Panc1 (cell line): Measurements from ENCODE around the gene CIB2. TPM values are rescaled to one million over a fixed set of nuclear protein-coding genes. Genes with fewer than 3 reads are reported as not detected.

Experiments
- ATAC-seq: fragments of 200-7000 bp; cut with Tn5 transposase; 2 replicates; pipeline ENCODE4 v1.9.1; 2020; ENCODE audit warnings: mild to moderate bottlenecking, moderate library complexity
- BruUV-seq: library from RNA; stranded (reverse); fragments of 400-500 nt; replicated peaks from 2 replicates; lab custom pipeline; 2021; lab: Mats Ljungman, UMichigan
- CTCF ChIA-PET: fragments of 300-600 bp; sonication (Branson Sonifier 250); formaldehyde crosslinking; loops from one replicate; lab custom pipeline; 2022; ENCODE audit warnings: antibody characterized with exemption; lab: Charles Lee
- POLR2A ChIA-PET: fragments of 300-600 bp; sonication (Branson Sonifier 250); formaldehyde crosslinking; loops from one replicate; lab custom pipeline; 2022; ENCODE audit warnings: antibody characterized with exemption; lab: Charles Lee
- DNase-seq: peaks from one replicate; pipeline ENCODE4 v3.0.0-alpha.2; 2010; ENCODE audit warnings: low read depth, low spot score
- H3K27ac ChIP-seq: 2 replicates; pipeline ENCODE4 v1.5.1; 2011; ENCODE audit warnings: mild to moderate bottlenecking, low read length, inconsistent platforms
- H3K27me3 ChIP-seq: fragments of 200-500 bp; sonication (Bioruptor generic); 2 replicates; pipeline ENCODE4 v1.6.0; 2014; ENCODE audit warnings: low read length, inconsistent platforms; ENCODE audit not compliant: control insufficient read depth, insufficient read depth
- H3K36me3 ChIP-seq: fragments of 200-500 bp; sonication (Bioruptor generic); 2 replicates; pipeline ENCODE4 v1.5.1; 2014; ENCODE audit warnings: inconsistent platforms, mild to moderate bottlenecking, low read length, moderate library complexity; ENCODE audit not compliant: control insufficient read depth, insufficient read depth
- H3K4me1 ChIP-seq: 2 replicates; pipeline ENCODE4 v1.5.1; 2011; ENCODE audit warnings: inconsistent platforms, mild to moderate bottlenecking, low read length, moderate library complexity; ENCODE audit not compliant: control insufficient read depth, insufficient read depth
- H3K4me3 ChIP-seq, 2 experiments: 2 replicates each; pipeline ENCODE4 v1.5.1; 2011 to 2012; ENCODE audit warnings: low read depth in 2 of 2, low read length in 2 of 2, mild to moderate bottlenecking in 2 of 2, inconsistent platforms in 1 of 2, moderate library complexity in 1 of 2
- H3K9me3 ChIP-seq: fragments of 200-500 bp; sonication (Bioruptor generic); 2 replicates; pipeline ENCODE4 v1.5.1; 2014; ENCODE audit warnings: low read depth, mild to moderate bottlenecking, inconsistent platforms, low read length, moderate library complexity; ENCODE audit not compliant: control insufficient read depth, insufficient read depth
- POLR2AphosphoS5 ChIP-seq: IDR thresholded peaks from 2 replicates; pipeline ENCODE4 v1.6.1; 2012; ENCODE audit warnings: mild to moderate bottlenecking, low read depth, low read length, moderate library complexity
- SIN3A ChIP-seq: IDR thresholded peaks from 2 replicates; pipeline ENCODE4 v1.6.1; 2012; ENCODE audit warnings: low read depth, mild to moderate bottlenecking, low read length, moderate library complexity, borderline replicate concordance; ENCODE audit not compliant: insufficient read depth
- TCF7L2 ChIP-seq: IDR thresholded peaks from 2 replicates; pipeline ENCODE4 v1.6.1; 2011; ENCODE audit warnings: mild to moderate bottlenecking, low read depth, low read length, inconsistent platforms
- in situ Hi-C: cut with HindIII; loops from 2 replicates; pipeline ENCODE4 v1.10.0; 2016; ENCODE audit warnings: low sequenced_read_pairs, low pct_unique_long_range_greater_than_20kb
- intact Hi-C: fragments of 100-400 bp; cut with micrococcal nuclease; formaldehyde crosslinking; loops from one replicate; pipeline ENCODE4 v1.10.0; 2022; ENCODE audit not compliant: unreplicated experiment
- total RNA-seq: library from RNA; stranded (reverse); gene quantifications from one replicate; pipeline ENCODE4 v1.2.1, GENCODE V29; 2021; ENCODE audit not compliant: unreplicated experiment
- TF ChIP-seq, protein P1 (sequence below): fragments of 450-650 bp; IDR thresholded peaks from 2 replicates; pipeline ENCODE4 v1.5.1; 2017; ENCODE audit warnings: mild to moderate bottlenecking
- TF ChIP-seq, protein P2 (sequence below), 2 experiments: IDR thresholded peaks; 2 replicates each; pipeline ENCODE4 v1.6.1; 2011 to 2012; ENCODE audit warnings: low read depth in 2 of 2, control low read depth in 1 of 2, low read length in 1 of 2, mild to moderate bottlenecking in 1 of 2, moderate library complexity in 1 of 2; ENCODE audit not compliant: insufficient read depth in 1 of 2

Gene CIB2
- total RNA-seq, 1 experiment from 2014 or later, result 37.3 TPM

DNA sequence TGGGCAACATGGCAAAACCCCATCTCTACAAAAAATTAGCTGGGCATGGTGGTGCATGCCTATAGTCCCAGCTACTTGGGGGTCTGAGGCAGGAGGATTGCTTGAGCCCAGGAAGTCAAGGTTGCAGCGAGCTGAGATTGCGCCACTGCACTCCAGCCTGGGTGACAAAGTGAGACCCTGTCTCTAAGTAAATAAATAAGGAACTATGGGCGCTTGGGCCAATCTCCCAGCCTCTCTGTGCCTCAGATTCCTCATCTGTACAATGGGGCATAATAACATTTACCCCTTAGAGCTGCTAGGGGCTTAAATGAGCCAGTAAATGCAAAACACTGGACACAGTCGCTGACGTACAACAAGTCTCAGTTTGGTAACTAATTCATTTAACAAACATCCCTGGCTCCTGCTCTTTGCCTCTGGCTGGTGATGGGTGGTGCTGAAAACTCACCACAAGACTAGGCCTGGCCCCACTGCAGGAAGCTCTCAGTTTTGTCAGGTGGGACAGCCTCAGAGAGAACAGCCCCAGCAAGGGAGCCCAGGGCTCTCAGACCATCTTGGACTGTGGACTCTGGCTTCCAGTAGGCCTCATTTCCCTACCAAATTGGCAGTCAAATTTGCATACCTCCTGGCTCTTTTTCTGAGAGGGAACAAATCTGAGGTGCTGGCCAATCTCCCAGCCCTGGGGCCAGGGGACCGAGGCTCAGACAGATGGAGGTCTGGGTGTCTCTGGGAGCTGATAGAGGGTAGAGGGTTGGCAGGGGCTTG is 47.4 kb downstream of the CIB2 start:
- Histone ChIP-seq H3K9me3 (no peaks in the 10 kb centered on the region), H3K4me3 (no peak overlapping the region), H3K27ac (no peak overlapping the region), H3K27me3 (no peaks in the 10 kb centered on the region), H3K4me1 (no peaks in the 10 kb centered on the region), H3K36me3 (no peaks in the 10 kb centered on the region)
- POLR2A ChIA-PET, result no interaction called here
- no TSS peak for BruUV-seq
- TF ChIP-seq POLR2AphosphoS5, result no peak
- TF ChIP-seq TCF7L2, result no peak
- no peak for TF ChIP-seq SIN3A
- TF ChIP-seq, protein P1, sequence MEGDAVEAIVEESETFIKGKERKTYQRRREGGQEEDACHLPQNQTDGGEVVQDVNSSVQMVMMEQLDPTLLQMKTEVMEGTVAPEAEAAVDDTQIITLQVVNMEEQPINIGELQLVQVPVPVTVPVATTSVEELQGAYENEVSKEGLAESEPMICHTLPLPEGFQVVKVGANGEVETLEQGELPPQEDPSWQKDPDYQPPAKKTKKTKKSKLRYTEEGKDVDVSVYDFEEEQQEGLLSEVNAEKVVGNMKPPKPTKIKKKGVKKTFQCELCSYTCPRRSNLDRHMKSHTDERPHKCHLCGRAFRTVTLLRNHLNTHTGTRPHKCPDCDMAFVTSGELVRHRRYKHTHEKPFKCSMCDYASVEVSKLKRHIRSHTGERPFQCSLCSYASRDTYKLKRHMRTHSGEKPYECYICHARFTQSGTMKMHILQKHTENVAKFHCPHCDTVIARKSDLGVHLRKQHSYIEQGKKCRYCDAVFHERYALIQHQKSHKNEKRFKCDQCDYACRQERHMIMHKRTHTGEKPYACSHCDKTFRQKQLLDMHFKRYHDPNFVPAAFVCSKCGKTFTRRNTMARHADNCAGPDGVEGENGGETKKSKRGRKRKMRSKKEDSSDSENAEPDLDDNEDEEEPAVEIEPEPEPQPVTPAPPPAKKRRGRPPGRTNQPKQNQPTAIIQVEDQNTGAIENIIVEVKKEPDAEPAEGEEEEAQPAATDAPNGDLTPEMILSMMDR, result no peak
- TF ChIP-seq, protein P2, sequence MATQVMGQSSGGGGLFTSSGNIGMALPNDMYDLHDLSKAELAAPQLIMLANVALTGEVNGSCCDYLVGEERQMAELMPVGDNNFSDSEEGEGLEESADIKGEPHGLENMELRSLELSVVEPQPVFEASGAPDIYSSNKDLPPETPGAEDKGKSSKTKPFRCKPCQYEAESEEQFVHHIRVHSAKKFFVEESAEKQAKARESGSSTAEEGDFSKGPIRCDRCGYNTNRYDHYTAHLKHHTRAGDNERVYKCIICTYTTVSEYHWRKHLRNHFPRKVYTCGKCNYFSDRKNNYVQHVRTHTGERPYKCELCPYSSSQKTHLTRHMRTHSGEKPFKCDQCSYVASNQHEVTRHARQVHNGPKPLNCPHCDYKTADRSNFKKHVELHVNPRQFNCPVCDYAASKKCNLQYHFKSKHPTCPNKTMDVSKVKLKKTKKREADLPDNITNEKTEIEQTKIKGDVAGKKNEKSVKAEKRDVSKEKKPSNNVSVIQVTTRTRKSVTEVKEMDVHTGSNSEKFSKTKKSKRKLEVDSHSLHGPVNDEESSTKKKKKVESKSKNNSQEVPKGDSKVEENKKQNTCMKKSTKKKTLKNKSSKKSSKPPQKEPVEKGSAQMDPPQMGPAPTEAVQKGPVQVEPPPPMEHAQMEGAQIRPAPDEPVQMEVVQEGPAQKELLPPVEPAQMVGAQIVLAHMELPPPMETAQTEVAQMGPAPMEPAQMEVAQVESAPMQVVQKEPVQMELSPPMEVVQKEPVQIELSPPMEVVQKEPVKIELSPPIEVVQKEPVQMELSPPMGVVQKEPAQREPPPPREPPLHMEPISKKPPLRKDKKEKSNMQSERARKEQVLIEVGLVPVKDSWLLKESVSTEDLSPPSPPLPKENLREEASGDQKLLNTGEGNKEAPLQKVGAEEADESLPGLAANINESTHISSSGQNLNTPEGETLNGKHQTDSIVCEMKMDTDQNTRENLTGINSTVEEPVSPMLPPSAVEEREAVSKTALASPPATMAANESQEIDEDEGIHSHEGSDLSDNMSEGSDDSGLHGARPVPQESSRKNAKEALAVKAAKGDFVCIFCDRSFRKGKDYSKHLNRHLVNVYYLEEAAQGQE (IDR thresholded peaks at IDR 0.05; ENCODE audit: insufficient read depth in 1 of 2, low read depth in 2 of 2, low read length in 1 of 2), result no peak
- DNase-seq (no peak), ATAC-seq (no peak)
- CTCF ChIA-PET, result no interaction called here
- intact Hi-C loops, result no loop called here
- in situ Hi-C loops, result no loop called here

- H3K27me3 ChIP-seq, result no peaks in the 10 kb centered on the region
- TF ChIP-seq POLR2AphosphoS5 (no peak), TCF7L2 (no peak), SIN3A (no peak)
- TF ChIP-seq, protein P2 (IDR thresholded peaks at IDR 0.05; ENCODE audit: insufficient read depth in 1 of 2, low read depth in 2 of 2, low read length in 1 of 2), result no peak
- TF ChIP-seq, protein P1, result no peak
- BruUV-seq, result no TSS peak
- intact Hi-C loops, result no loop called here
- ATAC-seq, result no peak
- no peak overlapping the region for H3K4me3 ChIP-seq
- DNase-seq, result no peak
- POLR2A ChIA-PET, result no interaction called here
- H3K4me1 ChIP-seq, result no peaks in the 10 kb centered on the region
- in situ Hi-C loops, result no loop called here
- no peak overlapping the region for H3K27ac ChIP-seq
- no peaks in the 10 kb centered on the region for H3K9me3 ChIP-seq
- CTCF ChIA-PET, result interaction anchor here (0.6 kb wide), 1 partner anchor 115 kb away, joined by 4 read pairs; no protein-coding TSS in a partner anchor
- H3K36me3 ChIP-seq, result no peaks in the 10 kb centered on the region
Observed at GRCh38 chr15:78083186-78083585, 48.1 kb downstream of the CIB2 start.
